Myocyte (in vitro differentiated cells): ENCODE measurements around the gene NKD2. TPM values are rescaled to one million over a fixed set of nuclear protein-coding genes. Genes with fewer than 3 reads are reported as not detected.
"Not testable (repeated sequence)": the region's sequence is repeated elsewhere in the genome, so short reads cannot be mapped to it uniquely, and the experiment has no call there.

Source experiments
- DNase-seq: peaks from one replicate; pipeline ENCODE4 v3.0.0-alpha.2; 2012; ENCODE audit warnings: low read depth
- total RNA-seq: library from RNA; depleted of rRNA; stranded (reverse); fragments of >200 nt; gene quantifications from 2 replicates; pipeline ENCODE4 v1.2.3, GENCODE V29; 2014

NKD2 gene
- total RNA-seq, 1 donor from 2014 or later = not detected

DNA sequence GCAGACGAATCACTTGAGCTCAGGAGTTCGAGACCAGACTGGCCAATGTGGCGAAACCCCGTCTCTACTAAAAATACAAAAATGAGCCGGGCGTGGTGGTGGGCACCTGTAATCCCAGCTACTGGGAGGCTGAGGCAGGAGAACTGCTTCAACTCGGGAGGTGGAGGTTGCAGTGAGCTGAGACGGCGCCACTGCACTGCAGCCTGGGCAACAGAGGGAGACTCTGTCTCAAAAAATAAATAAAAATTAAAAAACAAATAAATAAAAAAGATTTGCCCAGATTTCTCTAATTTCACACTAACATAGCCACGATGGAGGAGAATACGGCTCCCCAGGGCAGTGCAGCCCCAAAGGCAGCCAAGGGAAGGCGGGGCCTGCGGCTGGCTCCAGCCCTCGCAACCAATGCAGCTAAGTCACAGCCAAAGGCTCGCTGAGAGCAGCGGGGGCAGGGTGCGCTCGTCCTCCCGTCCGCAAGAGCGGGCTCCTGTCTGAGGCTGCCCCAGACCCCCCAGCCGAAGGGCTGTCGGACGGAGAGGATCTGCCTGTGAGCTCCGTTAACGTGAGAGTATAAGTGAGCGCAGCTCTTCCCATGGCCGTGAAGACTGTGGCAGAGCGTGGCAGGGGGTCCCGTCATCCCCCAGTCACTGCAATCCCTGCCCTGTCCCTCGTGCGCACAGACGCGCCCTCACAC is 59.7 kb downstream of the NKD2 start:
- no peak for DNase-seq

DNA sequence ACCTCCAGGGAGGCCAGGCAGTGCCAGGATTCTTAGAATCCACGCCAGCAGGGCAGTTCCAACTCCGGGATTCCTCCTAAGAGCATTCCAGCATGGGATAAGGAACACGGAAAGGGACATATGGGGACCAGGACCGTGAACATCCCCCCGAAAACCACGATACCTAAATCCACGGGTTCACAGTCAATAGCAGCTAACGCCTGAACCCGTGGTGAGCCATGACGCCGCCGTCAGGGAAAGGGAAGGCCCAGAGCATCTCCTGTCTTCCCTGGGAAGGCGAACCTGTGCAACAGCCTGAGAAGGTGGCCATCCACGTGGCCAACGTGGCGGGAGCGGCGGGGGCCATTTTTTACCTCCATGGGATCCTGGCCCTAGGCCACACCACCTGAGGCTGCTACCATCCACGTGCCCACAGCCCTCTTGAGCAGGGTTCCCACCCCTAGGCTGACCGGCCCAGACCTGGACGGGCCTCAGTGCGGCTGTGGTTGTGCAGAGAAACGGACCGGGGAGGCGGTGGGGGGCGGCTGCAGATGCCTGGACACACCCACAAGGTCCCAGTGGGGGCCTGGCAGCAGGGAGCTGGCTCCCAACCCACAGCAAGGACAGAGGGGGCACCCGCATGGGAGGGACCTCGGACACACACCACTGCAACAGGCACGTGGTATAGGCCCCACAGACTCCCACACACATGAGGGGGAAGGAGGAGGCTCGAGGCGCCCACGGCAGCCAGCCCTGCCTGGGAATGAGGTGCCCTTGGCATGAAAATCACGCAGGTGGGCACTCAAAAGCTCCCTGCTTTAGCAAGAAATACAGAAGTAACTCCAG is 60.5 kb downstream of the NKD2 start:
- DNase-seq = no peak

DNA sequence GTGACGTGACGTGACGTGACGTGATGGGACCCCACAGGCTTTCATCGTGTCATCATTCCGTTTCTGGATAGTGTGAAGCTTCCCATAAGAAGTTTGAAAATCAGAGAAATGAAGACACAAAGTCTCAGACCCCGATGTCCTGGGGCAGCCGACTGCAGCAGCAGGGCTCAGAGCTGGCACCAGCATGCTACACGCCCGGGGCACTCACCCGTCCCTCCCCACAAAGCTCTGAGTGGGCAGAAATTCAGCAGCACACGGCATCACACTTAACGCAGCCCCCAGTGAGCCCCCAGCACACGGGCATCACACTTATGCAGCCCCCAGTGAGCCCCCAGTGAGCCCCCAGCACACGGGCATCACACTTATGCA is 61.1 kb downstream of the NKD2 start:
- no peak for DNase-seq

DNA sequence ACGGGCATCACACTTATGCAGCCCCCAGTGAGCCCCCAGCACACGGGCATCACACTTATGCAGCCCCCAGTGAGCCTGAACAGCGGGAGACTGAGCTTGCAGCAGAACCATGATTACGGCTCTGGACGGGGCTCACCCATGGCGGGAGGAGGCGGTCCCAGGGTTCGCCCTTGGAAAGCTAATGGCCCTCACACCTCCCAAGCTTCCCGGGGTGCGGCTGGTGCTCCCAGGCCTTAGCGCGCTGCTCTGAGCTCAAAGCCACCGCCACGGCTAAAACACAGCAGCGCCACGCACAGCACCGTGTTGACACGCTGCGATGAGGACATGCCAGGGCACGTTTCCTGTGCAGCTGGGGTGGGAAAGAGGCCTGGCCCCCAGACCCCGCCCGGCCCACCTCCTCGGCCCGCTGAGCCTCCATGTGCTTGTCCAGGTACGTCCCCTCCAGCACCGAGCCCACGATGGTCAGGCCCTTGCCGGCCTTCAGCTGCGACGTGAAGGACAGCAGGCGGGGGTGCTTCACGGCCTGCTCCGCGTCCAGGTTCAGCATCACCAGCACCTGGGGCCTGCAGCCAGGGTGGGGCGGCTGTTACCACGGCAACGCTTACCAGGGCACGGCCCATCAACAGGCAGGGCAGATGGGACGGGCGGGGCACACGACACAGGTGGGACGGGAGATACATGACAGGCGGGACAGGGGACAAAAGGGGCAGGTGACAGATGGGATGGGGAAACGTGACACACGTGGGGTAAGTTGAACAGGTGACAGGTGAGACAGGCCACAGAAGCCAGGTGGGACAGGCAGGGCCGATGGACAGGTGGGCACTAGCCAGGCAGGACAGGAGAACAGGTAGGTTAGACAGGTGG is 64.9 kb downstream of the NKD2 start:
- no peak for DNase-seq

DNA sequence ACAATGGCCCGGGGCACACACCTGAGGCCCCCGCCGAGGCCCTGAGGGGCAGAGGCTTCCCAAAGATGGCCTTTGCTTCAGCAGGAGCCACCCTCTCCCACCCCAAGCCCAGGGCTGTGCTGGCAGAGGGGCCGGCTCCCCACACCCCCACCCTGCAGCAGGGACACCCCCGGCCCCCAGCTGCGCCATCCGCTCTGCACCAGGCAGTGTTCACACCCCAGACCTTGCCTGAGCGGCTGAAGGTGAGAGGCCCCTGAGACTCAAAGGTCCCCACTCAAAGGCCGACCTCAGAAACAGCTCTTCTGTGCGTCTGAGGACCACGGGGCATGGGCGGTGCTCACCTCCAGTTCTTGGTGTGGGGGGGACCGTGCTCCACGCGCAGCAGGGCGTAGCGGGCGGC is 65.6 kb downstream of the NKD2 start:
- no peak for DNase-seq

DNA sequence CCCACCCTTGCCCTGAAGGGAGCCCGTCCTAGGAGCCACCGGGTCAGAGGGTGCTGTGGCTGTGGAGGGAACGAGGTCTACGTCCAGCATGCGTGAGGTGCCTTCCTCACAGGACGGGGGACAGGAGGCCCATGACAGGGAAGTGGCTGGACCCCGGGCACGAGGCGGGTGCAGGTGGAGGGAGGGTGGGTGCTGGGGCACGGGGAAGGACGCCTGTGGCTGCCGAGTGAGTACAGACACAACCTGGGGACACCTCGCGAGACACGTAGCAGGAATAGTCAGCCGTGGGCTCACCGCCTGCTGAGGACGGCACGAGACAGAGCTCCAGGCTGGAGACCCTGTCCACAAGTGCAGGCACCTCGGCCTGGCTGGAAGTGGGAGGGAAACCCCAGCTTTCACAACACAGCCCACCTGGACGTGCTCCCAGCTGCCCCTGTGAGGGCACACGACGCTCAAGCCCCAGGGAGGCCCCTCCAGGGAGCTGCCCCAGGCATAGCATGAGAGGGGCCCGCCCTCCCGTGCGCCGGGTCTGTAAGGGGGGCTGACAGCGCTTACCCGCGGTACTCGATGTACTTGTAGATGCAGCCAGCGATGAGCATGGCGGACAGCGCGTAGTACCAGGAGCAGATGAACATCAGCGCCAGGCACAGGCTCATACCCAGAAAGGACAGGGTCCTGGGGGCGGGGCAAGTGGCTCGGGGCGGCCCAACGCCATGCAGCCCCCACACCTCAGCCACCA is 66.4 kb downstream of the NKD2 start:
- no peak for DNase-seq

DNA sequence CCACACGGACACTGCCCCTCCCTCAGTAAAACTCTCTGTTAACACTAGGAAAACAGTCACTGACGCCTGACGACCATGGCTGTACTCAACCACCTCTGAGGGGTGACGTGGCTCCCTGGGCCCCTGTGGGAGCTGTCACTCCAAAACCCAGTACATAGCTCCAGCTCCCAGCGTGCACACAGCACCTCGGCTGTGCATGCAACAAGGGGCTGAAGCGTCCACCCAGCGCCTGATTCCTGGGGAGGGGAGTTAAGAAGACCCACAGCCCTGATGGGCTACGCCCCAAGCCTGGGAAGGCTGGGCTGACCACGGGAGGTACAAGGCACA is 66.9 kb downstream of the NKD2 start:
- DNase-seq = no peak

DNA sequence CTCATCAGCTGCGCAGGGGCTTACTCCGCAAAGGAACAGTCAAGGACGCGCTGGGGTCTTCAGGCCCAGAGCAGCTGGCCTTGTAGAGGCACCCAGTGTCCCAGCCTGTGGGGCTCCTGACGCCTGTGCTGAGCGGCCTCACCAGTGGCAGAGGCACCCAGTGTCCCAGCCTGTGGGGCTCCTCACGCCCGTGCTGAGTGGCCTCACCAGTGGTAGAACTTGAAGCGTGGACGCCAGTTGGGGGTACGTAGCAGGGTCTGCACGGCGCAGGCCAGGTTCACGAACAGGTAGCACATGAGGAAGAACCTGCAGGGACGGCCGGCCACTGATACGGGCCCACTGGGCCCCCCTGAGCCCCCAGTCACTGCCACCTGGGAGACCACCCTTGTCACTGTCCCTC is 67.3 kb downstream of the NKD2 start:
- DNase-seq = no peak

DNA sequence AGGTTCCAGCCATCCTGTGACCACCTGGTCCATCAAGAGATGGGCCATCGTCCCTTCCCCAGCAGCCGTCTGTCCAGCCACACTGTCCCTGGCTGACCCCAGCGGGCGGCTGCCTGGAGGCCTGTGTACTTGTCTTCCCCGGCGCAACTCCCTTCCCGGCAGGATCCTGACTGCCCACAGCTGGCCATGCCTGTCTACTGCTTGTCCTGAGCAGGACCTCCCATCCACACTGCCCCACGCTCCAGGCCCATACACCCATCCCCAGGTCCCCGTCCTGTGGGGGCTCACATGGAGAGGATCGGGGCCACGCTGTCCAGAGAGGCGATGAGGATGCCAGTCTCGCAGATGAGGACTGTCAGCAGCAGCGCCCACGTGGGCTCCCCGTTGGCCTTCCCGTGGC is 67.8 kb downstream of the NKD2 start:
- DNase-seq = no peak

DNA sequence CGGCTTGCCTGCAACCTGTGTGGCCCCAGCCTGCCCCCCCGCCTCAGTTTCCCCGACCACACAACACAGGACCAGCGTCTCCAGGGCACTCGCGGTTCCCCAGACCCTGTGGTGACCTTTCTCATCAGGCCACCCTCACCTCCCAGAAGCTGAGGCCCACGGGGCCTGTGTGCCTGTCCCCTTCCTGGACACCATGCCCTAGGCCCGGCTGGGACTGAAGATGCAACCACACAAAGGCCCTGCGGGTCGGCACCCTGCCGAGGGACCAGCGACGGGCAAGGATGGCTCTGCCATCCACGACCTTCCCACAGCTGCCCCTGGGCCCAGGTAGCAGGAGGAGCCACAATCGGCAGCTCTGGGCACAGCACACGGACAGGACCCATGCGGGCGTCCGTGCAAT is 68.4 kb downstream of the NKD2 start:
- no peak for DNase-seq

DNA sequence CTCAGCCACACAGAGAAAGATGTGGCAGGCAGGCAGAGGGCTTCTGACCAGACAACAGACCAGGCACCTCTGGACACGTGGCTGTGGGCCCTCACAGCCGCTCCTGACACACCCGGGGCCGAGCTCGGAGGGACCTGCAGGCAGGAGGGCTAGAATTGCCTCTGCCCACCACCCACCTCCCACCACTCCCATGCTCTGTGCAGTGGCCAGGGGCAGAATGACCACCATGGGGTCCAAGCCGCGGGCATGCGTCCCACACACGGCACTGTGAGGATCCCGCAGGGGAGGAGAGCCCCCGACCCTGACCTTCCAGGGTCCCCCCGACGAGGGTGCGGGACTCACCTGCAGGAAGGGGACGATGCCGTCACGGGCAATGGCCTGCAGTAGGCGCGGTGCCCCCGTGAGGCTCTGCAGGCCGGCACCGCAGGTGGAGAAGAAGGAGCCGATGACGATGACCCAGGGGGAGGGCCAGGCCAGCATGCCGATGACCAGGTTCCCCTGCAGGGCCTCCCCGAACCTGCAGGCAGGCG is 69.0 kb downstream of the NKD2 start:
- no peak for DNase-seq

DNA sequence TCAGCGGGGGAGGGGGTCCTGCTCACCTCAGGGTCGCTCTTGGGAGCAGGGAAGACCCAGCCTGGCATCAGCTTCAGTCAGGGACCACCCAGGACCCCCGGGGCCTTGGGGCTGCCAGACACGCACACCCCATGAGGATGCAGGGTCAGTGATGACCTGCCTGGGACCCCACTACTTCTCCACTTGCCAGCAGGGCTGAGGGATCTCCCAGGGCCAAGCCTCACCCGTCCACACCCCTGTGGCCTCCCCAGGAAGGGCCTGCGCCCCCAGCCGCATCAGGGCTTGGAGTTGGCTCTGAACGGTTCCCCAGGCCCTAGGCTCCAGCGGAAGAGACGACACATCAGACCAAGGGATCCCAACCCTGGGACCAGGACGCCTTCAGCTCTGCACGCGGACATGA is 69.6 kb downstream of the NKD2 start:
- no peak for DNase-seq

DNA sequence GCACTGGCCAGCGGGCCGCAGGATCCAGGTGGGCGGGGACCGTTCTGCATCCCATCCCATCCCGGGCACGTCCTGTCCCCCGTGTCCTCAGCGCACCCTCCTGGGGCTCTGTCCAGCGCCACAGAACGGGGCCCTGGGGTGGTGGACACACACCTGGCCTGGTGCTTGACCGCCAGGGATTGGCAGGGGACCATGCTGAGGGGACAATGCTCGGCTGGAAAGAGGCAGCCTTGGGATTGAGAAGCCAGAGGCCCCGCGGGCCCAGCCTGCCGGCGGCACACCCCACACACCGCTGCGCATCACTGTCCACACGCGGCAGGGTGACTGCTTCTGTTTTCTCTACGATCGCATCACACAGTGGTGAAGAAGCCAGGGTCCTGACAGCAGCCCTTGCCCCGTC is 70.2 kb downstream of the NKD2 start:
- no peak for DNase-seq

DNA sequence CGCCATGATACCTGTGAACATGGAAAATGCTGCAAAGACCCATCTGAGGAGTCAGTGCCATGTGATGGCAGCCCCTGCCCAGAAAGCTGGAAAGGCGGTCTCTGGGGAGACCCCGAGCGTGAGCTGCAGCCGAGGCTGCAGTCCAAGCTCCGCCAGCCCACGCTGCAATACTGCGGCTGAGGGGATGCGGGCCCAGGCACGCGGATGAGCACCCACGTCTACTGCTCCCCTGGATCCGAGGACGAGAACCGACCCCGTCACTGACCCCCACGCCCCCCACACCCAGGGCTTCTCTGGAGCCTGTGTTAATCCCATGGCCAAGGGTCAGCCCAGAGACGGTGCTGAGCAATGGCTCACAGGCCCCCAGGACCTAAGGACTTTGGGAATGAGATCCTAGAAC is 70.9 kb downstream of the NKD2 start:
- no peak for DNase-seq

DNA sequence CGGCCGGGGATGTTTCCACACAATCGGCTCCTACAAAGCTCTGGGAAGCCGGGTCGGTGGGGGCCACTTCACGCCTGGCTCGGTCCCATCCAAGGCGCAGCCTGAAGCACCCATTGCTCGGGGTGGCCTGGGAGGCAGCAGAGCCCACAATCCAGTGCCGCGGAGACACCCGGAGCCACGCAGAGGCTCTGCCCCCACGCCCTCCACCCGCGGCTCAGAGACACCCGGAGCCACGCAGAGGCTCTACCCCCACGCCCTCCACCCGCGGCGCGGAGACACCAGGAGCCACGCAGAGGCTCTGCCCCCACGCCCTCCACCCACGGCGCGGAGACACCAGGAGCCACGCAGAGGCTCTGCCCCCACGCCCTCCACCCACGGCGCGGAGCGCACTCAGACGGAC is 71.4 kb downstream of the NKD2 start:
- DNase-seq = no peak

DNA sequence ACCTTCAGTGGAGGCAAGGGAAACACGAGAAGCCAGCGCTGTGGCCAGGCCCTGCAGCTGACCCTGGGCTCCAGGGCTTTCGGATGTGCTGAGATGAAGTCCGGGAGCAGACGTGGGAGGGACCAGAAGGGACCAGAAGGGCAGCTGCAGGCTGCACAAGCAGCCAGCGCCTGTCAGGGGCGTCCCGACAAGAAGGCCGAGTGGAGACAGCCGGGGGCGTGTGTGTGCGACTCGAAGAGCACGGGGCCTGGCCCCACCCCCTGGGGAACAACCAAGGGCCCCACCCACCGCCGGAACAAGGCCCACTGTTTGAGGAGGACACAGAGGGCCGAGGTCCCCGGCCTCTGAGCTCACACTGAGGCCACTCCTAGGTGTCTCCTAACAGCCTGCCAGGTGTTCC is 71.8 kb downstream of the NKD2 start:
- no peak for DNase-seq

DNA sequence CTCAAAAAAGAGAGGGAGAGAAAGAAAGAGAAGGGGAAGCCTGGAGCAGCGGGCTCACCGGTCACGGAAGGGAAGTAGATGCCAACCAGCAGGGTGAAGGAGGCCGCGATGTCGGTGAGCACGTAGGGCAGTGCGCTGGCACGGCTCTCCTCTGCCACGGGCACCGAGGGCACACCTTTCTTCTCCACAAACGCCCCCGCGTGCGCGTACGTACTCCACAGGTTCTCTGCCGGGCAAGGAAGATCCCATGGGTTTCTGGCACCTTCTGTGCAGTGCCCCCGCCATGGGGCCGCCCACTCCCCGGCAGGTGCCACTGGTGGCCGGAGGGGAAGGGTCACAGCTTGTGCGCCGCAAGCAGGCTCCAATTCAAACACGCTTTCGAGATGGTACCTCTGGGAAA is 72.9 kb downstream of the NKD2 start:
- no peak for DNase-seq

DNA sequence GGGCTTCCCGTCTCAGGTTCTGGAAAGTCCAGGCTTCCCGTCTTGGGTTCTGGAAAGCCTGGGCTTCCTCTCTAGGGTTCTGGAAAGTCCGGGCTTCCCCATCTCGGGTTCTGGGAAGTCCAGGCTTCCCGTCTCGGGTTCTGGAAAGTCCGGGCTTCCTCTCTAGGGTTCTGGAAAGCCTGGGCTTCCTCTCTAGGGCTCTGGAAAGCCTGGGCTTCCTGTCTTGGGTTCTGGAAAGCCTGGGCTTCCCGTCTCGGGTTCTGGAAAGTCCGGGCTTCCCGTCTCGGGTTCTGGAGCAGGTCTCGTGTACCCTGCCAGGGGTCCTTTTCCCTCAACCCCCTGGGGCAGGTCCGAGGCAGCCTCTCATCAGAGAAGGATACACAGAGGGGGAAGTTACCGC is 74.4 kb downstream of the NKD2 start:
- DNase-seq = not testable (repeated sequence)

DNA sequence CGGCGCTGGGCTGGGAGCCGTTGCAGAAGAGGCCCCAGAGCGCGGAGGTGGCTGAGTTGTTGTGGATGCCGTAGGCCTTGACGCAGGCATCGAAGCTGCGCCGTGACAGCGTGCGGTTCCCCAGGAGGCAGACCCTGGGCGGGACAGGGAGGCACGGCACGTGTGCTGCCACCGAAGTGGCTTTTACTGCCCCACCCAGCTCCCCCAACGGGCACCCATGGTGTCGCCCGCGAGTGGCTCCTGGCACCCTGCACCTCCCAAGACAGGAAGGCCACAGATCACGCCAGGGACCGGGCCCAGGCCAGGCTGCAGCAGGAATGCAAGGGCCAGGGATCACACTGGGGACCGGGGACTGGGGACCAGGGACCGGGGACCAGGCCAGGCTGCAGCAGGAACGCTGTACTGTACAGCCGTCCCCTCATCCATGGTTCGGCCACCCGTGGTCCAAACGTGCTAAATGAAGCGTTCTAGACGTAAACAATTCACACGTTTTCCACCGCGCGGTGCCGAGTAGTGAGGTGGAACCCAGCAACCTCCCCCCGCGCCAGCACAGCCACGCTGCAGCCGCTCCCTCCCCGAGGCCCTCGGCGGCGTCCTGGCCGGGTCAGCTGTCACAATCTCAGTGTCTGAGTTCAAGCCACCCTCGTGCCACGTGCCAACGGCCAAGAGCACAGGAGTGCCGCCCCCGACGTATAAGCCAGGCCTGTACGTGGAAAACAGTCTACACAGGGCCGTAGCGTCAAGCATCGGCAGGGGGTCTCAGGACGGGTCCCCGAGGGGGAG is 75.4 kb downstream of the NKD2 start:
- no peak for DNase-seq

DNA sequence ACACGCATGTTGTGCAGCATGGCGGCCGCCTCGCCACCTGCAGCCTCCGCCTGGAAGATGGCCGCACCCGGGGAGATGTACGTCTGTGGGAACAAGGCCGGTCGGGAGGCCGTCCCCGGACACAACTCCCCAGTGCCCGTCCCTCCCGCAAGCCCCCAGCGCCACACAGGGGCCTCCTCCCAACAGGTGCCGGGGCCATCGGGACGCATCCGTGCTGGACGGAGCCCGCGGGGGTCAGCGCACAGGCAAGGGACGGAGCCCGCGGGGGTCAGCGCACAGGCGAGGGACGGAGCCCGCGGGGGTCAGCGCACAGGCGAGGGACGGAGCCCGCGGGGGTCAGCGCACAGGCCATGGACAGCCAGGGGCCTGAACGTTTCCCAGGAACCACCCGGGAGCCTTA is 76.8 kb downstream of the NKD2 start:
- DNase-seq = no peak

DNA sequence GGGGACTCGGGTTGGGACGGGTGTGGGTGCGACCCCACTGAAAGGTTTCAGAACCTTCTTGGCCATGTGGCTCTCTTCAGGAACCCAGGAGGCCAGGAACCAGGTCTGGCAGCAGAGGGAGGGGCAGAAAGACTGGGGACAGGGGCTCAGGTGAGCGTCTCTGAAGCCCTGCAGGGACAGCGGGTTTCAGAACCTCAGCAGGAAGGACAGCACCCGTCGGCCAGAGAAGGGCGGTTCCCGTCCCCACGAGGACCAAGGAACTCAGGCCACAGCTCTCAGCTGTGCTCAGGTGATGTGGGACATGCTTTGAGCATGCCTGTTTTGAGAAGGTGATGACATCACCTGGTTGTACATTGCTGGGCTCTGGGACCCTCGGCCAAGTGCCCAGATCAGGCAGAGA is 77.5 kb downstream of the NKD2 start:
- DNase-seq = no peak
